ENCODE results near the gene RETREG3. TPM values are rescaled to one million over a fixed set of nuclear protein-coding genes. Genes with fewer than 3 reads are reported as not detected.

The RETREG3 gene
- polyA plus RNA-seq, 1 donor from 2014 or later: 34.6 TPM

- Histone ChIP-seq H3K79me2 (replicated peaks; ENCODE audit: insufficient read depth, low read length) (no peaks in the 10 kb centered on the region), H3F3A (ENCODE audit: insufficient read depth, low read length, poor library complexity, severe bottlenecking) (no peaks in the 10 kb centered on the region), H3K9ac (ENCODE audit: low read length) (no peak overlapping the region), H3K4me3 (ENCODE audit: low read length) (no peak overlapping the region), H3K36me3 (ENCODE audit: insufficient read depth, low read length) (no peaks in the 10 kb centered on the region), H3K27ac (ENCODE audit: low read length) (no peak overlapping the region), H4K20me1 (ENCODE audit: insufficient read depth) (no peaks in the 10 kb centered on the region), H3K27me3 (ENCODE audit: insufficient read depth, low read depth, low read length) (no peaks in the 10 kb centered on the region), H2AFZ (ENCODE audit: low read depth, low read length) (no peak overlapping the region), H3K9me3 (ENCODE audit: low read length) (no peaks in the 10 kb centered on the region), H3K9me2 (ENCODE audit: insufficient read depth, low read length) (no peaks in the 10 kb centered on the region), H3K4me2 (ENCODE audit: low read length) (no peak overlapping the region)
- TF ChIP-seq MXI1 (conservative IDR thresholded peaks at IDR 0.05; ENCODE audit: poor library complexity, severe bottlenecking): no peak
Measured at GRCh38 chr17:42538482-42538881, 70.7 kb downstream of the RETREG3 start.

- H3K27me3 ChIP-seq (ENCODE audit: insufficient read depth, low read depth, low read length): no peaks in the 10 kb centered on the region
- no peak overlapping the region for H3K4me3 ChIP-seq (ENCODE audit: low read length)
- H3K36me3 ChIP-seq (ENCODE audit: insufficient read depth, low read length): no peaks in the 10 kb centered on the region
- no peak for TF ChIP-seq SMC3 (conservative IDR thresholded peaks at IDR 0.05; ENCODE audit: poor library complexity)
- no peak for TF ChIP-seq REST (IDR thresholded peaks at IDR 0.05; ENCODE audit: borderline replicate concordance)
- no peaks in the 10 kb centered on the region for H4K20me1 ChIP-seq (ENCODE audit: insufficient read depth)
- no peak overlapping the region for H3K27ac ChIP-seq (ENCODE audit: low read length)
- no peaks in the 10 kb centered on the region for H3K9me3 ChIP-seq (ENCODE audit: low read length)
- no peak overlapping the region for H2AFZ ChIP-seq (ENCODE audit: low read depth, low read length)
- no peaks in the 10 kb centered on the region for H3F3A ChIP-seq (ENCODE audit: insufficient read depth, low read length, poor library complexity, severe bottlenecking)
- no peaks in the 10 kb centered on the region for H3K9me2 ChIP-seq (ENCODE audit: insufficient read depth, low read length)
- H3K4me2 ChIP-seq (ENCODE audit: low read length): no peak overlapping the region
- no peak overlapping the region for H3K9ac ChIP-seq (ENCODE audit: low read length)
- no peaks in the 10 kb centered on the region for H3K79me2 ChIP-seq (replicated peaks; ENCODE audit: insufficient read depth, low read length)
Measured at GRCh38 chr17:42537826-42538451, 71.2 kb downstream of the RETREG3 start.

DNA sequence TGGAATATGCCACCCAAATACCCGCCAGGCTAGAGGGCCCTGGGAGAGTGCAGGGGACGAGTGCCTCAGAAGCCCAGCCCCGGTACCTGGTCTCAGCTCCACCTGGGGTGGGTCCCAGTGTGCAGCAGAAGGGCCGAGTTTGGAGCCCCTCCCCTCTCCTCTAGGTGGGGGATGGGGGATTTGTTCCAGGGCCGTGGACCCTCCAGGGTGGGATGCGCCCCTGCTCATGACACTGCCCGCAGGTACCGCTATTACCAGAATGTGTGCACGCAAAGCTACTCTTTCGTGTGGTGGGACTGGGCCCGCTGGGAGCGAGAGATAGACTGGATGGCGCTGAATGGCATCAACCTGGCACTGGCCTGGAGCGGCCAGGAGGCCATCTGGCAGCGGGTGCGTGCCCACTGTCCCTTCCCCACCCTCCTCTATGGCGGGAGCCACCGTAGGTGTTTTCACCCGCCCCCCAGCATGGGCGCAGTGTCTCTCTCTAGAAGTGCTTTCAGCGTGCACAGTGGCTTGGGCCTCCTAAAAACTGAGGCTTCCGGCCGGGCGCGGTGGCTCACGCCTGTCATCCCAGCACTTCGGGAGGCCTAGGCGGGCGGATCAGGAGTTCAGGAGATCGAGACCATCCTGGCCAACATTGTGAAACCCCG, 71.9 kb downstream of the RETREG3 start:
- Histone ChIP-seq H3K9me3 (ENCODE audit: low read length) (no peaks in the 10 kb centered on the region), H3K27me3 (ENCODE audit: insufficient read depth, low read depth, low read length) (no peaks in the 10 kb centered on the region), H3K9ac (ENCODE audit: low read length) (peak overlapping the region; percentile 68), H3K79me2 (replicated peaks; ENCODE audit: insufficient read depth, low read length) (no peaks in the 10 kb centered on the region), H3K4me2 (ENCODE audit: low read length) (peak overlapping the region; percentile 59), H3K4me3 (ENCODE audit: low read length) (peak overlapping the region; percentile 81), H3F3A (ENCODE audit: insufficient read depth, low read length, poor library complexity, severe bottlenecking) (no peaks in the 10 kb centered on the region), H2AFZ (ENCODE audit: low read depth, low read length) (peak overlapping the region; percentile 40), H3K27ac (ENCODE audit: low read length) (no peak overlapping the region), H3K36me3 (ENCODE audit: insufficient read depth, low read length) (no peaks in the 10 kb centered on the region), H4K20me1 (ENCODE audit: insufficient read depth) (no peaks in the 10 kb centered on the region), H3K9me2 (ENCODE audit: insufficient read depth, low read length) (no peaks in the 10 kb centered on the region)
- TF ChIP-seq EZH2 (IDR thresholded peaks at IDR 0.05; ENCODE audit: borderline replicate concordance, insufficient read depth, low read length, poor library complexity, severe bottlenecking): no peak
- no peak for TF ChIP-seq EP300 (conservative IDR thresholded peaks at IDR 0.05; ENCODE audit: poor library complexity, severe bottlenecking)
- TF ChIP-seq MXI1 (conservative IDR thresholded peaks at IDR 0.05; ENCODE audit: poor library complexity, severe bottlenecking): no peak
- TF ChIP-seq, protein P1, sequence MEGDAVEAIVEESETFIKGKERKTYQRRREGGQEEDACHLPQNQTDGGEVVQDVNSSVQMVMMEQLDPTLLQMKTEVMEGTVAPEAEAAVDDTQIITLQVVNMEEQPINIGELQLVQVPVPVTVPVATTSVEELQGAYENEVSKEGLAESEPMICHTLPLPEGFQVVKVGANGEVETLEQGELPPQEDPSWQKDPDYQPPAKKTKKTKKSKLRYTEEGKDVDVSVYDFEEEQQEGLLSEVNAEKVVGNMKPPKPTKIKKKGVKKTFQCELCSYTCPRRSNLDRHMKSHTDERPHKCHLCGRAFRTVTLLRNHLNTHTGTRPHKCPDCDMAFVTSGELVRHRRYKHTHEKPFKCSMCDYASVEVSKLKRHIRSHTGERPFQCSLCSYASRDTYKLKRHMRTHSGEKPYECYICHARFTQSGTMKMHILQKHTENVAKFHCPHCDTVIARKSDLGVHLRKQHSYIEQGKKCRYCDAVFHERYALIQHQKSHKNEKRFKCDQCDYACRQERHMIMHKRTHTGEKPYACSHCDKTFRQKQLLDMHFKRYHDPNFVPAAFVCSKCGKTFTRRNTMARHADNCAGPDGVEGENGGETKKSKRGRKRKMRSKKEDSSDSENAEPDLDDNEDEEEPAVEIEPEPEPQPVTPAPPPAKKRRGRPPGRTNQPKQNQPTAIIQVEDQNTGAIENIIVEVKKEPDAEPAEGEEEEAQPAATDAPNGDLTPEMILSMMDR (IDR thresholded peaks at IDR 0.05; ENCODE audit: poor library complexity, severe bottlenecking): no peak
- no peak for TF ChIP-seq SMC3 (conservative IDR thresholded peaks at IDR 0.05; ENCODE audit: poor library complexity)
- TF ChIP-seq REST (IDR thresholded peaks at IDR 0.05; ENCODE audit: borderline replicate concordance): no peak
- no peak for TF ChIP-seq RAD21 (conservative IDR thresholded peaks at IDR 0.05)
- TF ChIP-seq TAF1 (IDR thresholded peaks at IDR 0.05; ENCODE audit: low read depth): no peak
- no peak for TF ChIP-seq POLR2AphosphoS5 (IDR thresholded peaks at IDR 0.05)

All from neural cell (in vitro differentiated cells).